Measurements from ENCODE around the gene DOCK2.

The DOCK2 gene

GRCh38 chr5:169781420-169782345 is 144.6 kb downstream of the DOCK2 start:
- no peaks in the 10 kb centered on the region for H3K27me3 ChIP-seq (ENCODE audit: insufficient read depth, low read length, poor library complexity)
- H3K4me3 ChIP-seq (ENCODE audit: low read depth in 1 of 2, low read length in 2 of 2): no peak overlapping the region
- no peak overlapping the region for H3K9ac ChIP-seq (ENCODE audit: low read depth, low read length)
- TF ChIP-seq CTCF (IDR thresholded peaks at IDR 0.05; ENCODE audit: borderline replicate concordance, extremely low read depth, low read length, poor library complexity, severe bottlenecking) (no peak), EZH2 (IDR thresholded peaks at IDR 0.05; ENCODE audit: borderline replicate concordance, low read depth, low read length, severe bottlenecking) (no peak)
- H3K9me3 ChIP-seq (ENCODE audit: insufficient read depth, low read length, severe bottlenecking): no peaks in the 10 kb centered on the region
- peak overlapping the region; percentile 3; the same call in 1 of the 2 replicates for H3K27ac ChIP-seq (ENCODE audit: low read length)
- H3K79me2 ChIP-seq (ENCODE audit: insufficient read depth, low read length): no peaks in the 10 kb centered on the region
- H3K4me2 ChIP-seq (ENCODE audit: insufficient read depth, low read length): no peak overlapping the region
- no peak overlapping the region for H2AFZ ChIP-seq (ENCODE audit: low read depth, low read length)
- H3K4me1 ChIP-seq (ENCODE audit: insufficient read depth, low read length): peaks cover 7% of the 10 kb centered on the region
- no peaks in the 10 kb centered on the region; the same call in 1 of the 2 replicates for H4K20me1 ChIP-seq (ENCODE audit: insufficient read depth, low read length)
- DNase-seq: peak; percentile 24
- H3K36me3 ChIP-seq (ENCODE audit: insufficient read depth, low read length): peaks cover 45% of the 10 kb centered on the region
- peak; percentile 79 for ATAC-seq (ENCODE audit: insufficient read depth, low read depth)

GRCh38 chr5:169785771-169786618 is 148.9 kb downstream of the DOCK2 start:
- DNase-seq (no peak), ATAC-seq (ENCODE audit: insufficient read depth, low read depth) (no peak)
- Histone ChIP-seq H3K36me3 (ENCODE audit: insufficient read depth, low read length) (peaks cover 43% of the 10 kb centered on the region; the same call in 1 of the 2 replicates), H3K79me2 (ENCODE audit: insufficient read depth, low read length) (no peaks in the 10 kb centered on the region), H3K4me3 (ENCODE audit: low read depth in 1 of 2, low read length in 2 of 2) (no peak overlapping the region), H4K20me1 (ENCODE audit: insufficient read depth, low read length) (no peaks in the 10 kb centered on the region), H3K27ac (ENCODE audit: low read length) (no peak overlapping the region), H2AFZ (ENCODE audit: low read depth, low read length) (no peak overlapping the region), H3K4me2 (ENCODE audit: insufficient read depth, low read length) (no peak overlapping the region), H3K9me3 (ENCODE audit: insufficient read depth, low read length, severe bottlenecking) (no peaks in the 10 kb centered on the region), H3K27me3 (ENCODE audit: insufficient read depth, low read length, poor library complexity) (no peaks in the 10 kb centered on the region), H3K4me1 (ENCODE audit: insufficient read depth, low read length) (peaks cover 6% of the 10 kb centered on the region), H3K9ac (ENCODE audit: low read depth, low read length) (no peak overlapping the region)
- TF ChIP-seq CTCF (IDR thresholded peaks at IDR 0.05; ENCODE audit: borderline replicate concordance, extremely low read depth, low read length, poor library complexity, severe bottlenecking): no peak
- no peak for TF ChIP-seq EZH2 (IDR thresholded peaks at IDR 0.05; ENCODE audit: borderline replicate concordance, low read depth, low read length, severe bottlenecking)

- no peaks in the 10 kb centered on the region for H3K9me3 ChIP-seq (ENCODE audit: insufficient read depth, low read length, severe bottlenecking)
Observed at GRCh38 chr5:169788168-169788567, 151.1 kb downstream of the DOCK2 start.

More at GRCh38 chr5:169788168-169788567, 151.1 kb downstream of the DOCK2 start:
- H4K20me1 ChIP-seq (ENCODE audit: insufficient read depth, low read length): no peaks in the 10 kb centered on the region
- H3K9ac ChIP-seq (ENCODE audit: low read depth, low read length): no peak overlapping the region
- no peak overlapping the region for H2AFZ ChIP-seq (ENCODE audit: low read depth, low read length)
- H3K4me3 ChIP-seq (ENCODE audit: low read depth in 1 of 2, low read length in 2 of 2): no peak overlapping the region
- no peak for ATAC-seq (ENCODE audit: insufficient read depth, low read depth)
- H3K79me2 ChIP-seq (ENCODE audit: insufficient read depth, low read length): no peaks in the 10 kb centered on the region
- H3K4me1 ChIP-seq (ENCODE audit: insufficient read depth, low read length): no peaks in the 10 kb centered on the region
- DNase-seq: no peak
- H3K4me2 ChIP-seq (ENCODE audit: insufficient read depth, low read length): no peak overlapping the region
- H3K36me3 ChIP-seq (ENCODE audit: insufficient read depth, low read length): peaks cover 42% of the 10 kb centered on the region
- H3K27ac ChIP-seq (ENCODE audit: low read length): no peak overlapping the region
- TF ChIP-seq EZH2 (IDR thresholded peaks at IDR 0.05; ENCODE audit: borderline replicate concordance, low read depth, low read length, severe bottlenecking): no peak
- TF ChIP-seq CTCF (IDR thresholded peaks at IDR 0.05; ENCODE audit: borderline replicate concordance, extremely low read depth, low read length, poor library complexity, severe bottlenecking): no peak
- H3K27me3 ChIP-seq (ENCODE audit: insufficient read depth, low read length, poor library complexity): no peaks in the 10 kb centered on the region
